ENCODE results near the gene XPO4. TPM values are rescaled to one million over a fixed set of nuclear protein-coding genes. Genes with fewer than 3 reads are reported as not detected.

Gene XPO4
- total RNA-seq, 1 experiment from 2014 or later: 34.1 TPM

DNA sequence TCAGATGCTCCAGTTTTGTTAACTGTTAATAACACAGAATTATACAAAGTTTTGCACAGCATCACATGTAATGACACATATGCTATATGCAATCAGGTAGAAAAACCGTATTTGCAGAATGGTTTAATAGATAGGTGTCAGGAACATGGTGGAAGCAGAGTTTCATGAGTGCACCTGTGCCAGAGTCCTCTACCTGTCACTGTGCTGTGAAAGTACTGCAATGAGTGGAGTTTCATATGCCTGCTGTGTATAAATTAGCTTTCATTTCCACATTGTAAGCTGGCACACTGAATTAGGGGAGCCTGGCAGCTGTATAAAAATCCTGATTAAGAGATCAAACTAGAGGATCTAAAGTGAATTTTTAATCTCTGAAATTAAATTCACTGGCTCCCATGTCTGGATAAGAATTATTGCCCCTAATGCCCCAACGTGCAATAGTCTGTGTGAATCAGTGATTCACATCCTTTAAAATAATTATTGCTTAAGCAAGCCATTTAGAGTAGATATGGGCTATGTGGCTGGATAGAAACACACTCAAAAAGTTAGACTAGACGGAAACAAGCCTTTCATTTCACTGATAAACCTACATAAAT is 120.3 kb downstream of the XPO4 start:
- Histone ChIP-seq H2BK5ac (ENCODE audit: insufficient read length, low read length) (no peak overlapping the region), H4K8ac (replicated peaks; ENCODE audit: insufficient read length, low read depth, low read length) (no peak overlapping the region), H2BK15ac (ENCODE audit: low read depth, low read length) (no peak overlapping the region), H3T11ph (ENCODE audit: low read length) (no peak overlapping the region), H3K27ac (ENCODE audit: insufficient read length, low read depth, low read length) (no peak overlapping the region), H3K56ac (ENCODE audit: insufficient read length, low read depth, low read length) (no peak overlapping the region), H2BK120ac (ENCODE audit: low read depth, low read length, poor library complexity, severe bottlenecking) (no peak overlapping the region), H3K4me2 (ENCODE audit: insufficient read depth, insufficient read length, low read length) (no peak overlapping the region), H2AFZ (ENCODE audit: low read length) (no peak overlapping the region), H2AK5ac (ENCODE audit: insufficient read length, low read length) (no peak overlapping the region), H4K91ac (ENCODE audit: insufficient read length, low read depth, low read length) (no peak overlapping the region), H2BK20ac (ENCODE audit: low read depth, low read length, poor library complexity, severe bottlenecking) (no peak overlapping the region), H4K20me1 (ENCODE audit: control insufficient read depth, insufficient read depth, insufficient read length) (no peaks in the 10 kb centered on the region), H3K23ac (ENCODE audit: insufficient read length, low read depth, low read length) (no peak overlapping the region), H3K4me1 (ENCODE audit: insufficient read depth, low read length) (no peaks in the 10 kb centered on the region), H2BK12ac (ENCODE audit: insufficient read length, low read depth, low read length) (no peak overlapping the region), H4K5ac (ENCODE audit: insufficient read length, low read depth, low read length) (no peak overlapping the region), H3K79me1 (ENCODE audit: insufficient read depth, low read depth, low read length, poor library complexity, severe bottlenecking) (no peaks in the 10 kb centered on the region), H3K9me3 (ENCODE audit: control insufficient read depth, low read depth, low read length) (no peaks in the 10 kb centered on the region), H3K23me2 (ENCODE audit: insufficient read length, low read depth, low read length, poor library complexity, severe bottlenecking) (no peaks in the 10 kb centered on the region), H3K18ac (ENCODE audit: insufficient read length, low read depth, low read length) (no peak overlapping the region), H3K9ac (ENCODE audit: extremely low read depth, insufficient read length, low read length) (no peak overlapping the region), H3K14ac (ENCODE audit: insufficient read depth, low read length) (no peak overlapping the region), H3K27me3 (ENCODE audit: insufficient read depth, low read length) (no peaks in the 10 kb centered on the region), H3K4ac (ENCODE audit: low read depth, low read length) (no peak overlapping the region), H3K79me2 (ENCODE audit: insufficient read depth, low read length) (no peaks in the 10 kb centered on the region)
- no peaks in the 10 kb centered on the region for H3K4me1 Mint-ChIP-seq
- DNase-seq: no peak
- no peaks in the 10 kb centered on the region for H3K27me3 Mint-ChIP-seq (ENCODE audit: low read depth)
- WGBS (ENCODE audit: extremely low coverage, insufficient read length, low lambda C conversion rate): no CpG with 5 or more reads among the region's 3 CpGs
- no peaks in the 10 kb centered on the region for H3K9me3 Mint-ChIP-seq
- H3K4me3 Mint-ChIP-seq: no peak overlapping the region
- no peak overlapping the region for H3K27ac Mint-ChIP-seq
- H3K36me3 Mint-ChIP-seq (ENCODE audit: insufficient read depth in 1 of 3, low read depth in 3 of 3): peaks cover 1 to 23% (median 20%) of the 10 kb centered on the region in 3 experiments; a peak in 6 of 7 replicates
- TF ChIP-seq, protein P1, sequence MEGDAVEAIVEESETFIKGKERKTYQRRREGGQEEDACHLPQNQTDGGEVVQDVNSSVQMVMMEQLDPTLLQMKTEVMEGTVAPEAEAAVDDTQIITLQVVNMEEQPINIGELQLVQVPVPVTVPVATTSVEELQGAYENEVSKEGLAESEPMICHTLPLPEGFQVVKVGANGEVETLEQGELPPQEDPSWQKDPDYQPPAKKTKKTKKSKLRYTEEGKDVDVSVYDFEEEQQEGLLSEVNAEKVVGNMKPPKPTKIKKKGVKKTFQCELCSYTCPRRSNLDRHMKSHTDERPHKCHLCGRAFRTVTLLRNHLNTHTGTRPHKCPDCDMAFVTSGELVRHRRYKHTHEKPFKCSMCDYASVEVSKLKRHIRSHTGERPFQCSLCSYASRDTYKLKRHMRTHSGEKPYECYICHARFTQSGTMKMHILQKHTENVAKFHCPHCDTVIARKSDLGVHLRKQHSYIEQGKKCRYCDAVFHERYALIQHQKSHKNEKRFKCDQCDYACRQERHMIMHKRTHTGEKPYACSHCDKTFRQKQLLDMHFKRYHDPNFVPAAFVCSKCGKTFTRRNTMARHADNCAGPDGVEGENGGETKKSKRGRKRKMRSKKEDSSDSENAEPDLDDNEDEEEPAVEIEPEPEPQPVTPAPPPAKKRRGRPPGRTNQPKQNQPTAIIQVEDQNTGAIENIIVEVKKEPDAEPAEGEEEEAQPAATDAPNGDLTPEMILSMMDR (conservative IDR thresholded peaks at IDR 0.05): no peak

Measured in H9 (cell line).